Measurements from ENCODE around the gene CLEC1A. TPM values are rescaled to one million over a fixed set of nuclear protein-coding genes. Genes with fewer than 3 reads are reported as not detected.
A peak's percentile ranks its signal among the peaks of the same experiment; 100 is the strongest.

Gene CLEC1A
- total RNA-seq, 1 experiment from 2014 or later, result 0.50 TPM

DNA sequence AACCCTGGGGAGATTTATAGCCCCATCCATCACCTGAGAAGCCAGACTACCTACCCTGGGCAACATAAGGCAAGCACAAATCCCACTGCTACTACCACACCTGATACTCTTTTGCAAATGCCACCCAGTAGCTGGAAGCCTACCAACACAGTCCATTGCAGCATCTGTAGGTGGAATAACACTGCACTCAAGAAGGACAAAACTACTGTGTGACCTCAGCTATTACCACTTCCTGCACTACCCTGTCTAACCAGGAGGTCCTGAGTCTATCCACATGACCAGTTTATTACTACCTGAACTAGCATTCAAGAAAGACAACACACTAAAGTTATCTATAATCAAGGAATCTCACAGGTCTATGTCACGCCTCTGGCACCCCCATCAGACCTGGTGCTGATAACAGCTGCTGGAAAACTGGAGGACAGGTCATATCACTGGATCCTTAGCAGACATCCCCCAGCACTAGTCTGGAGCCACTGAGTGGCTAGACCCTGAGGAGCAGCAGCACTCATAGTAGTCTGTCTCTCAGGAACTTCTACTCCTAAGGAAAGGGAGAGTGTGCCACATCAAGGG, 2.9 kb upstream of the CLEC1A start:
- DNase-seq (ENCODE audit: low spot score), result peak; percentile 63

DNA sequence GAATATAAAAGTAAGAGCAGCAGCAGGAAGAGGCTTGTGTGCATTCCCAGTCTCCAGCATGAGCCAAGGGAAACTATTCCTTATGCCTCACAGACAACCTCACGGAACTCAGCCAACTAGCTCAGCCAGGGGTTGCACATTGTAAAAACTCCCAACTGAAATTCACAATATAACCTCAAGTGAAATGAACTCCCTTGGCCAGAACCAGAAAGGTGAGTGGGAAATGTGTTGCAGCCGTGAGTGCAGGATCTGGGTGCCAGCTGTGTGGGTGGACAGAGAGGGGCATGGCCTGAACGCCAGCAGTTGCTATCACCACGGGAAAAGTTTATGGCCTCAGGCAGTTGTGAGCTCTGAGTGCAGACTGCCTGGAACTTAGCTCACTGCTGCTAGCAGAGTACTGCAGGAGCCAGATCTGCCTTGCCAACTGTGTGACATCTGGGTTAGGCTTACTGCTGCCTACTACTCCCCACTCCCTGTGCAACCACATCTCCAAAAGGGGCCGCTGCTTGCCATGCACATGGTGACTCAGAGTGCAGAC, 2.3 kb upstream of the CLEC1A start:
- DNase-seq (ENCODE audit: low spot score), result peak; percentile 73

DNA sequence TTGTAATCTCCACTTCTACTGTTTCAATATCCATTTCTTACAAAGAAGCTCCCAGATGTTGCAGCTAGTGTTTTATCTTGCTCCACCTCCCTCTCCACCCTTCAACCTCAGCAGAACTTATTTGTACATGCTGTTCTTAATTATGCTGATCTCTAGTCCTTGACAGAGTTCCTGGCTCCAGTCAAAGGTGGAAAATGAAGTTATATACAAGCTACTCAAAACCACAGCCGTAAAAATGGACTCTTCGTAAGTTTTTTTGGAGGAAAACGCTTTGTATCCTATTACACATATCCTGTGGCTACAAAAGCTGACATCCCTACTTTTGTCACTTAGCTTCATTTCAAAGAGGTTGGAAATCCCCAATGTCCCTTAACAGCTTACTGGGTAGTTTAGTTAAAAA, 1.3 kb downstream of the CLEC1A start:
- peak; percentile 48 for DNase-seq (ENCODE audit: low spot score)

DNA sequence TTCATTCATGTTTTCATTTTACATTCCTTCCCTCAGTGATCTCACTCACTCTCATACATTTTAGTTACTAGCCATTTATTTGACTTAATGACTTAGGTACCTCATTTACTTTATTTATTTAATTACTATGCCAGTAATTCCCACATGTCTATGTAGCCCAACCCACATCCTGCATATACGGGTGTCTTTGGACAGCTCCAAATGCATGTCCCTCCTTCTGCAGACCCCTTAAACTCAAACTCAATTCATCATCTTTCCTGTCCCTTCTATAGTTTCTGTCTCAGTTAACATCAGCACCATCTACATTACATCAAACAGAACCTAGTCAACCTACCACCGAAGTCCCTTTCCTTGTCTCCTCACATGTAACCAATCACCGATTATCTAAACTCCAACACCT, 2.8 kb downstream of the CLEC1A start:
- no peak for DNase-seq (ENCODE audit: low spot score)

DNA sequence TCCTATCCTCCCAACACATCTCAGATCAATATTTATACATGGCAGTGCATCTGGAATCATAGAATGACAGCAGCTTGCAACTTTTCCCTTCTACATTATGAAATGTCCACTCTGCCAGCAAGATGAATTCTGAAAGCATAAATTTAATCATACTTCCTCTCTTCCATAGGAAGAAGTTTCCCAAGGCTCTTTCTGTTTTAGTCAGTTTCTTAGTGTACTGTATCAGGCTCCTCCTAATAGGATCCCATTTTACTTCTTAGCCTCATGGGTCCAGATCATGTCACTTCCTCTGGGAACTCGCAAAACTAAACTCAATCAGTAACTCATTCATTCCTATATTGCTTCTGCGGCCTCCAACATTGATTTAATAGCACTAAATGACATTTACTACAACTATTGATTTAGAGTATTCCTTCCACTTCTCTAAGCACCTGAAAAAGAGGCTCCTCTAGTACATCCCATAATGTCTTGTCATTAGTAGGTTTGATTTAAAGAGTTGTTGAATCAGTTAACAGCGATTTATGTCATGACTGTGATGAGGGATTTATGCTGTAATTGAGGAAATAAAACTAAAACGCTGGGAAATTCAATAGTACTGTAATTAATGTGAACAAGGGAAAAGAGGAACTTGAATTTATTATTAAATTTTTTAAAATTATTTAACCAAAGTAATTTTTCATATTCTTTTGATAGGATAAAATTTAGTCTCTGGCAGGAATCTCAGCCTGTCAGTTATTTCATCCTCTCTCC, 4.0 kb downstream of the CLEC1A start:
- no peak for DNase-seq (ENCODE audit: low spot score)

DNA sequence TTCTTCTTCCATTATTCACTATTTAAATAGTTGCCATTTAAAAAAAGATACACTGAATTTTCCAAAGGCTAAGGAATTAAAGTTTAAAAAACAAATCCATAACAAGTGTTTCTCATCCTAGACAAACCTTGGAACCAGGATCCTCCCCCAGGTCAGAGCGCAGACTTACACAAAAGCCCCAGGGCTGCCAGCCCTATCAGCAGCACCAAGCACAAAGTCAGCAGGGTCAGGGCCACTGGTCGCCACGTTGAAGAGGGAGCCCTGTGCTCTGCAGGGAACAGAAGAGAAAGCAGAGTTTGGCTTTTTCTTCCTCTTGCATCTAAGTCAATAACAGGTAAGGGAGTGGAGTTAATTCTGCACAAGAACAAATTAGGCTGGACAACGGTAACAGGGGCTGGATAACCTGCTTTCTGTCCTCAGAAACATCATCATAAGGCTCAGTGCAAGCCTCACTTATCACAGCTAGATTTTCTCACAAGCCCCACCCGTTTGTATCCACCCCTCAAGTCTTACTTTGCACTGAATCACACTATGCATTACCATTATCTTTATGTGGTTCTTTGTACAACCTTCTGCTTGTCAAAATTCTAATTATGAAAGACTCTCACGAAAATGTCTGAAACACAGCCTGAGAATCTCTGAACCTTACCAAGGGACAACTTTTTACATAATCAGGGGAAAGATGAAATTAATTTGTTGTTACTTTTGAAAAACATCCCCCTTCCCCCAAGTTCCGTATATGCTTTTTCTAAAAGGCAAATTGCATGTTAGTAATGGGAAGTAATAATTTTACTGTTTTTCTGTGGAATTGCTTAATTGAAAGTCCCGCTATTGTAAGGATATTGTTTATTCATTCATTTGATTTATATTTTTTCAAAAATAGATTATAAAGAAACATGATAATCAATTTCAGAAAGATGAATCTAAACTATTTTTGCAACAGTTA, 9.6 kb downstream of the CLEC1A start:
- no peak for DNase-seq (ENCODE audit: low spot score)

DNA sequence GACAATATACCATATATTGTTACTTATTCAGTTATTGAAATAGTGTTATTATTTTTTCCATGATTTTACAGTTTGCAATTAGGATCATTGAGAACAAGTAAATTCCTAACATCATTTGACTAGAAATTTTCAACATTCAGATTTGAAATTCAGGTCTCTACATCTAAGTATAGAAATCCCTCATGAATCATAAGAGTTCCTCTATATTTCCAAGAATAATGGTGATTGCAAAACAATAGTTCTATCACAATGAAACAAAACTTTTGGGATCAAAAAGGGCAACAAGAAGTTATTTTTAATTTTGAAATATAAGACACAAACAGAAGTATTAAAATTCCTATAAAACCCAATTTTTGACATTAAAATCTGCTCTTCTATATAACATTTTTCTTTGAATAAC, 10.8 kb downstream of the CLEC1A start:
- no peak for DNase-seq (ENCODE audit: low spot score)

DNA sequence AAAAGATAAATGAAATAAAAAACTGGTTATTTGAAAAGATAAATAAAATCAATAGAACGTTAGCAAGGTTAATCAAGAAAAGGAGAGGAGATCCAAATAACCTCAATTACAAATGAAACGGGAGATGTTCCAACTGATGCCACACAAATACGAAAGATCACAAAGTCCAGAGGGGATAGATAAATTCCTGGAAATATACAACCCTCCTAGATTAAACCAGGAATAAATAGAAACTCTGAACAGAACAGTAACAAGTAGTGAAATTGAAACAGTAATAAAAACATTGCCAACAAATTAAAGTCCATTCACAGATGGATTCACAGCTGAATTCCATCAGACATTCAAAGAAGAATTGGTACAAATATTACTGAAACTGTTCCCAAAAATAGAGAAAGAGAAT, 12.4 kb downstream of the CLEC1A start:
- DNase-seq (ENCODE audit: low spot score), result no peak

DNA sequence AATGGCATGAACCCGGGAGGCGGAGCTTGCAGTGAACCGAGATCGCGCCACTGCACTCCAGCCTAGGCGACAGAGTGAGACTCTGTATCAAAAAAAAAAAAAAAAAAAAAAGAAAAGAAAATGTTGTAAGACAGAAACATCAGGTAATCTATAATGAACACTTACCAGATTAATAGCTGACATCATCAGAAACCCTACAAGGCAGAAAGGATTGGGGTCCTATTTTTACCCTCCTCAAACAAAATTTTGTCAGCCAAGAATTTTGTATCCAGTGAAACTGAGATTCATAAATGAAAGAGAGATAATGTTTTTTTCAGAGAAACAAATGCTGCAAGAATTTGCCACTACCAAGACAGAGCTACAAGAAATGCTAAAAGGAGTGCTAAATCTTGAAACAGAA, 14.1 kb downstream of the CLEC1A start:
- no peak for DNase-seq (ENCODE audit: low spot score)

DNA sequence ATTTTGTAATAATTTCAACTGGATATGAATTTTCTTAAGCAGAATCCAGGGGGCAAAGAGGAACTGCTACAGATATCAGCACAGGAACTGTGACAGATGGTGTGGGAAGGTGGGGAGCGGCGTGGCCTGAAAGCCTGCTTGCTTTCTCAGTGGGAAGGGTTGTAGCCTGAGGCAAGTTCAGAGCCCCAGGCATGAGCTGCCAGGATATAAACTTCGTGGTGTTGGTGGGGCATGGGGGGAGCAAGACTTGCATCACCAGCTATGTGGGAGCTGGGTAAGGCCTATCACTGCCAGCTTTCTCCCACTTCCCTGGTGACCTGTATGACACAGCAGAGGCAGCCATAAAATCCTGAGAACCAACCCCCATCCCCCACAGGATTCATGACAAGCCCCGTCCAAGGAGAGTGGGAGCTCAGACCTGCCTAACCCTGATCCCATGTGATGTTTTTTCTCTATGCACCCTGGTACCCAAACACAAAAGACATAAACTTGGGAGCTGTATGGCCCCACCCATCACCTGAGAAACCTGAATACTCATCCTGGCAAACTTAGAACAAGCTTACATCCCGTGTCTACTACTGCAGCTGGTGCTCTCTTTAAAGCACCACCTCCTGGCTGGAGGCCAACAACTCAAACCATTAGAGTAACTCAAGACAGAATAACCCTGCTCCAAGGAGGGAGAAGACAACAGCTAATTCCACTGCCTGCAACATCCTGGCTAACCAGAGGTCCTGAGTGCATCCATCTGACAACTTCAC, 16.5 kb downstream of the CLEC1A start:
- no peak for DNase-seq (ENCODE audit: low spot score)

DNA sequence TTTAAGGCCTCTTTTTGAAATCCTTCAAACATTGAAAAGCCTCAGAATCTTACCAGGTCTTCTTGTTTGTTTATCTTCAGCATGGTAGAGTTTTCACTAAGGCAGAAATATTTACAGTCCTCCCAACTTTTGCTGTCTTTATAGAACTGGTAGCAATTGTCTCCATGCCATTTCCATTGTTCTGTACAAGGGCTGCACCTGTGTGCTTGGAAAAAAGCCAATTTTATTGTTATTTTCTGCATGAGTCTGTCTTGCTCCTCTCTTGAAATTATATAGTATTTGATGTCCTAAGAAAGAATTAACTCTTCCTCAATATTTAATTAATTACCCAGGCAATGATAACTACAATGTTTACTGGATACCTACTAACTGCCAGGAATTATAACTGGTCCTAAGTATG, 23.3 kb downstream of the CLEC1A start:
- no peak for DNase-seq (ENCODE audit: low spot score)

DNA sequence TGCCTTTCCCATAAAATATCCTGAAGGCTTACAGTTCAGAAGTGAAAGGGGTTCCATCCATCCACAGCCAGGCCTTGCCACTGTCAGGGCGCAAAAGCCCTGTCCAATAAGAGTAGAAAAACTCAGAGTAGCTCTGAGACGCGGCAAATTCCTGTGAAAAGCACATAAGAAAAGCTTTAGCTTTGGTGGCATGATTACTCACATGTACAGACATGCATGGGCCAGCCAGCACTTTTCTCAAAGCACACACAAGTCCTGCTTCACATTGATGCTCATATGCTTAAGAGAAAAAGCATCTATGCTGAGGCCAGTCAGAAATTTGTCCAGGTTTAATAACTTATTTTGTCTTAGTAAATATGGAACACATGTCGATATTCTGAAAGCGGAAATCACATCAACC, 25.5 kb downstream of the CLEC1A start:
- no peak for DNase-seq (ENCODE audit: low spot score)

DNA sequence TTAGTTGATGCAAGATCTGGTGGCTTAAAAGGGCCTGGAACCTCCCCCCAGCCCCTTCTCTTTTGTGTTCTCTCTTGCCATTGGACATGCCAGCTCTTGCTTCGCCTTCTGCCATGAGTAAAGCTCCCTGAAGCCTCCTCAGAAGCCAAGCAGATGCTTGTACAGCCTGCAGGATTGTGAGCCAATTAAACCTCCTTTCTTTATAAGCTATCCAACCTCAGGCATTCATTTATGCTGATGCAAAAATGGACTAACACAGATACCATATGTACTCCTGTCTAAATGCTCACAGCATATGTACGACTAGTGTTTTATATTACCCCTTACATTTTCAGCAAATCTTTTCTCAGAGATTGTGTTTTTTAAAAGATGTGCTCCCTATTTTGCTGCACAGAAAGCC, 26.7 kb downstream of the CLEC1A start:
- no peak for DNase-seq (ENCODE audit: low spot score)

DNA sequence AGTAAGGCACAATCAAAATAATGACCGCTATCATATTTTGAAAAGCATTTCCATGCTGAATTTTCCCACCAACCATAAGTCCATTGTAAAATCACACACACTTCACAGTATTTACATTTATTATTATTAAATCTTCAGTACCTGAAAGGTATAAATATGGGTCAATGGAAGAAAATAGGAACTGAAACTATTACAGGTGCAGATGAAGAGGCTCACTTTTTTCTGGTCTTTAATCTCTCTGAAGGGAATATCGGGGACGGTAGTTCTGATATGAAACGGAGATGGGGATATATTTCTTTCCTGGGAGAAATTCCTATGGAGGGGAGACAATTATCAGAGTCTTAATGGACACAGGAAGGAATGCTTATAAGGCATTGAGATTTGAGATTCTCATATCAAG, 28.4 kb downstream of the CLEC1A start:
- no peak for DNase-seq (ENCODE audit: low spot score)

DNA sequence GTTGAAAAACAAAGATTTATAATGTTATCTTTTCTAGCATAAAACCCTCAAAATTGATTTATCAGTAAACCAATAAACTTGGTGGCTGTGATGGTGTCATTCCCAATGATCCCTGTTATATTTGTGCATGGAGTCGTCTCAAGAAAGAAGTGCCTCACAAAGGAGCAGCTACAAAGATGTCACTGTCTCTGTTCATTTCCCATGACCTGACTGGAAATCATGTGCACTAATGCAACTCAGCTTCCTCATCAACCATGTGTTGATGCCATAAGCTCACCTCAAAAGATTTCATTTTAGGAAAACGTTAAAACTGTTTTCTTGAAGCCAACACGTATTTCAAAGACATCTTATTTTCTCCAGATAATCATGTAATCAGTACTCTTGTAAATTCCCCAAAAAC, 28.8 kb downstream of the CLEC1A start:
- DNase-seq (ENCODE audit: low spot score), result no peak

DNA sequence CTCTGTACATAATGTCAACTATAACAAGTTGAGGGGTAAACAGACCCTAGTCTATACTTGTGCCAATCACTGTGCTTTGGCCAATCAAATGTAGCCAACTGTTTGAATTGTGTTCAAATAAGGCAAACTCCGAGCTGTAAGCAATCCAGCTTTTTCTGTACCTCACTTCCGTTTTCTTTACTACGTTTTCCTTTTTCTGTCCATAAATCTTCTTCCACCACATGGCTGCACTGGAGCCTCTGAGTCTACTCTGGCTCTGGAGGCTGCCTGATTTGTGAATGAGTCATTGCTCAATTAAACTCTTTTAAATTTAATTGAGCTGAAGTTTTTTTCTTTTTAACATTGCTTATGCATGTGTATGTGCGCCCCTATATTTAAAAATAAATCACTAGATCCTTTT, 29.7 kb downstream of the CLEC1A start:
- peak; percentile 78 for DNase-seq (ENCODE audit: low spot score)

DNA sequence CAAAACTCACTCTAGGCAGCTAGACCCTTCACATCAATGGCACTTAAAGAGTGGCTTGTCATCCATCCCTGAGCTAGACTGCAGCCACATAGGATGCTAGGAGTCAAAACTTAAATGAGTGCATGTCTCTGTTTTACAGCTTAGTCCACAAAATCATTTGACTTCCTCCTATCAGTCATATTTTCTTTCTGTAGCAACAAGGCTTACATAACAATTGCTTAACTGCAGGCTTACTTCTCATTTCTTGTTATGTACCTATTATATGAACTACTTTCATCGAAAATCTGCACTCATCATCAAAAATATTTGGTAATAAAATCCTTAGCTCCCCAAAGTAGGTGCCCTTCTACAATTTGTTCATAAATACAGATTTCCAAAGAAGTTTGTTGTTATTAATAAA, 30.1 kb downstream of the CLEC1A start:
- DNase-seq (ENCODE audit: low spot score), result no peak

DNA sequence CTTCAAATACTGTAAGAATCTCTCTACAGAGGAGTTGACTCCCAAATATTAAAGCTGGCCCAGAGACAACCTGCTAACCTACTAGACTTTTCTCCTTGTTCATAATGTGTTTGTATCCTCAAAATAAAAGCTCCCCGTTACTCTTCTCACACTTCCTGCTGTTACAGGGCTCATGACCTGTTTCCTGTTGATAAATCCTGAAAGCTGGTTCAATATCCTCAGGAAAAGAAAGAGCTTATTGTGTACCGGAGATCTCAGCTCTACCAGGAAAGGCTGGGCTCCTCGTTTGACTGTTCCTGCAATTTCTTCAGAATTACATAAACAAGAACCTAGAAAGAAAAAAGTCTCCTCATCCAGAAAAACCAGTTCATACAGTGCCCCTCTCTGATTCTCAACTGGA, 30.8 kb downstream of the CLEC1A start:
- peak; percentile 25 for DNase-seq (ENCODE audit: low spot score)

DNA sequence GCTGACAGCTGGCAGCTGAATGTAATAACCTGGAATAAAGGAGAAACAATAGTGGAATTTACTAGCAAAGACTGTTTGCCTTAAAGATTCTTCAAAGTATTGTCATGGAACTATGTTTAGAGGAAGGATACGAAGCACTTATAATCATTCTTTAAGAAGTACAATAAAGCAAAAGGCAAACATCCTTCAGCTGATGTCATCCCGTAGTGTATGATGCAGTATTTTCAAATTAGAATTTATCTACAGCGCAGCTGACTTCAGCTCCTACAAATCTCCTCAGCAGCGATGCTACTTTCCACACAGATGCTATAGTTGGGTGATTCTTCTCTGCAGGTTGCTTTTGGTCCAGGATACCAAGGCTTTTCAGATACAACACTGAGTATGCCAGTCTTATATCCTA, 31.5 kb downstream of the CLEC1A start:
- no peak for DNase-seq (ENCODE audit: low spot score)

DNA sequence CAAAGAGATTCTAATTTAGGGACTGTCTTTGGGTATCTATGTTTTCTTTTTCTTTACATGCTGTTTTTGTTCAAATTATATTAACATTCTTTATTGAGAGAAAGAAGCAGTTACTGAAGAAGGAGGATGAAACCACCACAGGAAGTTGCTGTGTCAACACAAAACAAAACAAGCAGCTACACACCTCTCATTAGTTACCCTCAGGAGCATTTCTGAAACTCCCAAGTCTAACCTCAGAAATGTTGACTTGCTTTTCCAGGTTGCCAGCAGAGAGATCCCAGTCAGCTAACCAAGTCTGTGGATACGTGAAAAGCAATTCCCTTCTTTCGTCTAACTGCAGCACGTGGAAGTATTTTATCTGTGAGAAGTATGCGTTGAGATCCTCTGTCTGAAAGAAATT, 33.5 kb downstream of the CLEC1A start:
- peak; percentile 12 for DNase-seq (ENCODE audit: low spot score)

DNA sequence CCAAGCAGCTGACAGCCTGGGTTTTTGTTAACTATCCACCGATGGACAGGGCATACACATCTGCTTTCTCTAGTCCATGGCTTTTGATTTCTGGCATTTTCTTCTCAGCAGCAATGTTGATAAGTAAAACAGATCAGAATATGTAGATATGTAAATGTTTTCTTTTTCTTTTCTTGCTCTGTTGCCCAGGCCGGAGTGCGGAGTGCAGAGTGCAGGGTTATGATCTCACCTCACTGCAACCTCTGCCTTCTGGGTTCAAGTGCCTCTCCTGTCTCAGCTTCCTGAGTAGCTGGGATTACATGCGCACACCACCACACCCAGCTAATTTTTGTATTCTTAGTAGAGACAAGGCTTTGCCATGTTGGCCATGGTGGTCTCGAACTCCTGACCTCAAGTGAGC, 40.4 kb downstream of the CLEC1A start:
- DNase-seq (ENCODE audit: low spot score), result no peak
